IMR-90 (cell line): ENCODE measurements around the gene USP36. TPM values are rescaled to one million over a fixed set of nuclear protein-coding genes. Genes with fewer than 3 reads are reported as not detected.

Experiments used
- ATAC-seq: fragments of 200-7000 bp; cut with Tn5 transposase; 2 replicates; pipeline ENCODE4 v1.9.1; 2020; ENCODE audit warnings: low read depth, mild to moderate bottlenecking, moderate library complexity
- BruUV-seq: library from RNA; stranded (reverse); fragments of 400-500 nt; replicated peaks from 2 replicates; lab custom pipeline; 2021; lab: Mats Ljungman, UMichigan
- CTCF ChIA-PET: fragments of 300-600 bp; formaldehyde crosslinking; extraction: SDS; loops from one replicate; lab custom pipeline; 2021; ENCODE audit warnings: antibody characterized with exemption; lab: Yijun Ruan, JAX
- POLR2A ChIA-PET: fragments of 300-600 bp; sonication (Branson Sonifier 250); formaldehyde crosslinking; loops from one replicate; lab custom pipeline; 2022; ENCODE audit warnings: antibody characterized with exemption; ENCODE audit not compliant: unreplicated experiment; lab: Charles Lee
- DNase-seq: peaks from one replicate; pipeline ENCODE4 v3.0.0; 2013
- H2AFZ ChIP-seq: replicated peaks from 2 replicates; pipeline ENCODE3; 2013; ENCODE audit warnings: low read length, mild to moderate bottlenecking; ENCODE audit not compliant: poor library complexity
- H2AK5ac ChIP-seq: 2 replicates; pipeline ENCODE4 v1.6.1; 2013; ENCODE audit warnings: low read depth, low read length, inconsistent platforms
- H2AK9ac ChIP-seq: replicated peaks from 2 replicates; pipeline ENCODE3; 2013; ENCODE audit warnings: mild to moderate bottlenecking, low read depth, low read length, moderate library complexity; ENCODE audit not compliant: poor library complexity
- H2BK120ac ChIP-seq: 2 replicates; pipeline ENCODE4 v1.6.1; 2013; ENCODE audit warnings: low read depth, low read length, inconsistent platforms
- H2BK15ac ChIP-seq: 3 replicates; pipeline ENCODE4 v1.6.1; 2013; ENCODE audit warnings: low read depth, low read length, inconsistent platforms
- H2BK20ac ChIP-seq: 2 replicates; pipeline ENCODE4 v1.6.1; 2013; ENCODE audit warnings: low read depth, mild to moderate bottlenecking, inconsistent platforms, low read length, moderate library complexity
- H2BK5ac ChIP-seq: 2 replicates; pipeline ENCODE4 v1.6.1; 2013; ENCODE audit warnings: mild to moderate bottlenecking, low read depth, low read length, inconsistent platforms; ENCODE audit not compliant: poor library complexity, severe bottlenecking
- H3K14ac ChIP-seq: replicated peaks from 2 replicates; pipeline ENCODE4 v1.6.1; 2013; ENCODE audit warnings: low read depth, low read length, inconsistent platforms
- H3K18ac ChIP-seq: 2 replicates; pipeline ENCODE4 v1.6.1; 2013; ENCODE audit warnings: low read depth, low read length, control low read depth
- H3K23ac ChIP-seq: 2 replicates; pipeline ENCODE4 v1.6.1; 2013; ENCODE audit warnings: low read depth, low read length, inconsistent platforms
- H3K27ac ChIP-seq: 2 replicates; pipeline ENCODE4 v1.5.1; 2013; ENCODE audit warnings: mild to moderate bottlenecking, control low read depth, low read length; ENCODE audit not compliant: insufficient read depth
- H3K27me3 ChIP-seq: 2 replicates; pipeline ENCODE4 v1.6.1; 2013; ENCODE audit warnings: low read length; ENCODE audit not compliant: control insufficient read depth, insufficient read depth
- H3K36me3 ChIP-seq: 2 replicates; pipeline ENCODE4 v1.6.1; 2013; ENCODE audit warnings: low read length, mixed read lengths; ENCODE audit not compliant: control insufficient read depth, insufficient read depth
- H3K4ac ChIP-seq: 2 replicates; pipeline ENCODE4 v1.6.1; 2013; ENCODE audit warnings: low read depth, low read length, inconsistent platforms
- H3K4me1 ChIP-seq: 2 replicates; pipeline ENCODE4 v1.6.1; 2013; ENCODE audit warnings: low read length, mixed read lengths; ENCODE audit not compliant: control insufficient read depth, insufficient read depth
- H3K4me2 ChIP-seq: 2 replicates; pipeline ENCODE4 v1.6.1; 2013; ENCODE audit warnings: low read depth, mild to moderate bottlenecking, control low read depth, low read length, moderate library complexity
- H3K4me3 ChIP-seq: 2 replicates; pipeline ENCODE4 v1.5.1; 2013; ENCODE audit warnings: low read depth, mild to moderate bottlenecking, control low read depth, low read length, moderate library complexity; ENCODE audit not compliant: insufficient read depth
- H3K56ac ChIP-seq: 2 replicates; pipeline ENCODE4 v1.6.1; 2013; ENCODE audit warnings: low read length, inconsistent platforms; ENCODE audit not compliant: insufficient read depth; ENCODE audit errors: extremely low read depth
- H3K79me1 ChIP-seq, 2 experiments: 2 replicates each; pipeline ENCODE4 v1.6.1; 2013; ENCODE audit warnings: low read length in 2 of 2, inconsistent platforms in 1 of 2, low read depth in 1 of 2
- H3K9ac ChIP-seq: 2 replicates; pipeline ENCODE4 v1.6.1; 2013; ENCODE audit warnings: low read depth, low read length, control low read depth
- H3K9me1 ChIP-seq: 2 replicates; pipeline ENCODE4 v1.6.1; 2013; ENCODE audit warnings: low read length, inconsistent platforms; ENCODE audit not compliant: insufficient read depth
- H3K9me3 ChIP-seq: 2 replicates; pipeline ENCODE4 v1.6.1; 2013; ENCODE audit warnings: low read length; ENCODE audit not compliant: control insufficient read depth, insufficient read depth
- H4K20me1 ChIP-seq: 2 replicates; pipeline ENCODE4 v1.6.1; 2013; ENCODE audit warnings: low read length, inconsistent platforms; ENCODE audit not compliant: insufficient read depth
- H4K5ac ChIP-seq: 2 replicates; pipeline ENCODE4 v1.6.1; 2013; ENCODE audit warnings: mild to moderate bottlenecking, low read depth, low read length, control low read depth
- H4K8ac ChIP-seq, 2 experiments: 2 replicates each; pipeline ENCODE4 v1.6.1; 2013; ENCODE audit warnings: low read depth in 2 of 2, low read length in 2 of 2, control low read depth in 1 of 2, inconsistent platforms in 1 of 2
- H4K91ac ChIP-seq: 2 replicates; pipeline ENCODE4 v1.6.1; 2013; ENCODE audit warnings: low read depth, low read length, inconsistent platforms; ENCODE audit not compliant: insufficient read depth
- BHLHE40 ChIP-seq: fragments of 150-350 bp; IDR thresholded peaks from 2 replicates; pipeline ENCODE4 v1.6.1; 2016; ENCODE audit warnings: mild to moderate bottlenecking, low read depth, low read length
- CHD1 ChIP-seq: IDR thresholded peaks from 2 replicates; pipeline ENCODE4 v1.6.1; 2012; ENCODE audit warnings: low read depth, low read length, improper control_type of control experiment
- FOS ChIP-seq: fragments of 150-350 bp; IDR thresholded peaks from 2 replicates; pipeline ENCODE4 v1.6.1; 2016; ENCODE audit warnings: low read depth, low read length
- WGBS, 2 experiments: methylation state at CpG; one replicate each; pipeline versions ENCODE4 v1.1.5 to v1.1.7; 2013; ENCODE audit warnings: missing lambda C conversion rate in 2 of 2; ENCODE audit not compliant: insufficient read length in 1 of 2; ENCODE audit errors: extremely low coverage in 2 of 2; 5-methylcytosine and 5-hydroxymethylcytosine counted together
- dilution Hi-C: fragments of 300-500 bp; cut with HindIII; formaldehyde crosslinking; loops from one replicate; pipeline ENCODE4 v1.14.3; 2018; ENCODE audit warnings: low sequenced_read_pairs; ENCODE audit not compliant: unreplicated experiment
- in situ Hi-C: fragments of 300-500 bp; cut with MboI; formaldehyde crosslinking; loops from 3 replicates; pipeline ENCODE4 v1.14.3; 2019; ENCODE audit warnings: low sequenced_read_pairs, inconsistent platforms, mixed read lengths
- intact Hi-C: fragments of 100-400 bp; cut with micrococcal nuclease; formaldehyde crosslinking; loops from 2 replicates; pipeline ENCODE4 v1.10.0; 2022
- polyA plus RNA-seq, 3 experiments: library from polyadenylated mRNA; depleted of rRNA; stranded (reverse); fragments of >200 nt; gene quantifications; 2 replicates each; pipeline ENCODE4 v1.2.3, GENCODE V29; 2012; ENCODE audit warnings: low replicate concordance in 1 of 3
- total RNA-seq: library from RNA; depleted of rRNA; stranded (reverse); fragments of >200 nt; gene quantifications from 2 replicates; pipeline ENCODE4 v1.2.3, GENCODE V29; 2012

USP36 gene
- total and polyA plus RNA-seq, 2 of the 4 experiments (the other 2 are of a cell fraction) = 30.6 to 38.3 TPM

DNA sequence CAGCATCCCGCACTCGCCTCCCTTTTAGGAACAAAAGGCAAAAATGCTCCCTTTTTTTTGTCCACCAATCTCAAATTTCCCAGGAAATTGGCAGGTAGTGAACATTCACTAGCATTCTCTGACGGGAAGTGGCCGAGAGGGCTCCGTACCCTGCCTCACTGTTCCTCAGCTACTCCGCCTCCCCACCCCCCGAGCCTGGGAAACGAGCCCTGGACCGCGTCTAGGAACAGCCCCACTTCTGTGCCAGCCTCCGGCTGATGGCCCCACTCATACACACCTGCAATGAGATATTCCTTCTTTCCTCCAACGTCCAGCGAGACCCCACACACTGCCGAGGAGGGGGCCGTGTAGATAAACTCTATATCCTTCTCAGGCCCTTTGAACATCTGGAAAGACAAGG, 30.0 kb upstream of the USP36 start:
- dilution Hi-C loops (no loop called here), intact Hi-C loops (no loop called here), in situ Hi-C loops (loop anchor here (25.0 kb wide), 1 partner anchor 517 kb away; no protein-coding TSS in a partner anchor)
- no peak for ATAC-seq
- Histone ChIP-seq H2AK9ac (peak overlapping the region; percentile 32), H4K8ac (no peak overlapping the region), H3K4me1 (peaks cover 25% of the 10 kb centered on the region), H4K20me1 (peaks cover 24% of the 10 kb centered on the region), H2BK15ac (no peak overlapping the region), H3K36me3 (peaks cover 48% of the 10 kb centered on the region), H2BK5ac (no peak overlapping the region), H3K4me3 (no peak overlapping the region), H4K5ac (no peak overlapping the region), H3K14ac (no peak overlapping the region), H3K56ac (no peak overlapping the region), H3K4ac (no peak overlapping the region), H3K9me3 (no peaks in the 10 kb centered on the region), H3K18ac (no peak overlapping the region), H2AFZ (no peak overlapping the region), H2BK120ac (no peak overlapping the region), H4K91ac (no peak overlapping the region), H3K4me2 (no peak overlapping the region), H3K27me3 (no peaks in the 10 kb centered on the region), H3K9me1 (peaks cover 29% of the 10 kb centered on the region), H2AK5ac (no peak overlapping the region), H3K79me1 (peaks cover 32 to 82% of the 10 kb centered on the region in 2 experiments), H3K27ac (no peak overlapping the region), H3K9ac (no peak overlapping the region), H2BK20ac (no peak overlapping the region), H3K23ac (no peak overlapping the region)
- DNase-seq = no peak
- TF ChIP-seq FOS (no peak), CHD1 (no peak), BHLHE40 (no peak)
- 82% methylated on average over 9 of the region's 15 CpGs; no CpG with 5 or more reads in 1 of the 2 experiments for WGBS, 2 experiments
- CTCF ChIA-PET = no interaction called here
- BruUV-seq = no TSS peak
- POLR2A ChIA-PET = no interaction called here
